IPS DF 19.7 (cell line): ENCODE results near the gene FXYD6.
"Not testable (repeated sequence)": the region's sequence is repeated elsewhere in the genome, so short reads cannot be mapped to it uniquely, and the experiment has no call there.

Experiments used
- DNase-seq: peaks from one replicate; pipeline ENCODE4 v3.0.0-alpha.2; 2013; ENCODE audit warnings: low read depth, low spot score

FXYD6 gene

GRCh38 chr11:117818041-117818873 lies 58.2 kb downstream of the FXYD6 start:
- no peak for DNase-seq

GRCh38 chr11:117817368-117818040 lies 59.0 kb downstream of the FXYD6 start:
- no peak for DNase-seq

GRCh38 chr11:117816846-117817367 lies 59.6 kb downstream of the FXYD6 start:
- DNase-seq: no peak

GRCh38 chr11:117816151-117816741 lies 60.2 kb downstream of the FXYD6 start:
- no peak for DNase-seq

GRCh38 chr11:117815262-117815803 lies 61.1 kb downstream of the FXYD6 start:
- no peak for DNase-seq

GRCh38 chr11:117814766-117815261 lies 61.6 kb downstream of the FXYD6 start:
- no peak for DNase-seq

GRCh38 chr11:117814204-117814765 lies 62.2 kb downstream of the FXYD6 start:
- no peak for DNase-seq

- not testable (repeated sequence) for DNase-seq
Observed at GRCh38 chr11:117810056-117810451, 66.4 kb downstream of the FXYD6 start.

GRCh38 chr11:117809236-117810055 lies 67.0 kb downstream of the FXYD6 start:
- no peak for DNase-seq

GRCh38 chr11:117808784-117809183 lies 67.7 kb downstream of the FXYD6 start:
- no peak for DNase-seq

- DNase-seq: no peak
Observed at GRCh38 chr11:117807482-117808327, 68.8 kb downstream of the FXYD6 start.

- DNase-seq: no peak
Observed at GRCh38 chr11:117806846-117807245, 69.6 kb downstream of the FXYD6 start.

- DNase-seq: no peak
Observed at GRCh38 chr11:117805045-117805444, 71.4 kb downstream of the FXYD6 start.

- no peak for DNase-seq
Observed at GRCh38 chr11:117803896-117804295, 72.6 kb downstream of the FXYD6 start.

- DNase-seq: no peak
Observed at GRCh38 chr11:117799634-117800033, 76.8 kb downstream of the FXYD6 start.

GRCh38 chr11:117796872-117797529 lies 79.5 kb downstream of the FXYD6 start, which contains the start of gene DSCAML1:
Gene DSCAML1, minus strand, starts transcription at chr11:117797216. Its CDS starts 137 bp downstream, at chr11:117797079.
- DNase-seq: no peak

GRCh38 chr11:117796456-117796871 lies 80.0 kb downstream of the FXYD6 start:
- no peak for DNase-seq

GRCh38 chr11:117795638-117796455 lies 80.6 kb downstream of the FXYD6 start:
- no peak for DNase-seq
